Bronchial smooth muscle cell (primary cell): ENCODE results near the gene SLC6A17. TPM values are rescaled to one million over a fixed set of nuclear protein-coding genes. Genes with fewer than 3 reads are reported as not detected.

Experiments
- total RNA-seq: library from RNA; depleted of rRNA; stranded (reverse); fragments of >200 nt; gene quantifications from 2 replicates; pipeline ENCODE4 v1.2.1, GENCODE V29; 2014

Gene SLC6A17
- total RNA-seq: 0.09 and 0.16 TPM in 2 replicates

GRCh38 chr1:110150330-110151174, at the start of gene SLC6A17:
Gene SLC6A17, plus strand, starts transcription at chr1:110150494. Its CDS starts 16,436 bp downstream, at chr1:110166930.

GRCh38 chr1:110112143-110112542, 38.2 kb upstream of the SLC6A17 start, which contains the start of gene UBL4B:
Gene UBL4B, plus strand, starts transcription at chr1:110112443. Its CDS starts 92 bp downstream, at chr1:110112535.

GRCh38 chr1:110209715-110210603, 59.7 kb downstream of the SLC6A17 start, which contains the start of gene KCNC4:
Gene KCNC4, plus strand, starts transcription at chr1:110210314. Its CDS starts 1,186 bp downstream, at chr1:110211500.

Other genes starting within 250 kb of the SLC6A17 start
- gene CSF1, start 239.6 kb upstream of the SLC6A17 start, total RNA-seq: 19.1 and 38.9 TPM in 2 replicates
- 47.1 and 48.1 TPM in 2 replicates for gene AHCYL1, start 165.7 kb upstream of the SLC6A17 start, total RNA-seq
- 44.0 and 53.5 TPM in 2 replicates for gene STRIP1, start 115.9 kb upstream of the SLC6A17 start, total RNA-seq
- not detected in 2 replicates for gene ALX3, start 79.8 kb upstream of the SLC6A17 start, total RNA-seq
- under 0.01 and 0.09 TPM in 2 replicates for gene UBL4B, start 38.1 kb upstream of the SLC6A17 start, total RNA-seq
- 2.1 and 3.6 TPM in 2 replicates for gene KCNC4, start 59.8 kb downstream of the SLC6A17 start, total RNA-seq
- gene RBM15, start 188.9 kb downstream of the SLC6A17 start, total RNA-seq: 22.1 and 27.2 TPM in 2 replicates
- 47.1 and 119 TPM in 2 replicates for gene SLC16A4, start 240.5 kb downstream of the SLC6A17 start, total RNA-seq